MG63 (cell line): Measurements from ENCODE around the gene ASH1L. TPM values are rescaled to one million over a fixed set of nuclear protein-coding genes. Genes with fewer than 3 reads are reported as not detected.

Experiments used
- DNase-seq: peaks from one replicate; pipeline ENCODE4 v3.0.0-alpha.2; 2020
- H3K27me3 ChIP-seq: fragments of 250-450 bp; sonication (Bioruptor Pico); 2 replicates; pipeline ENCODE4 v1.5.1; 2020; ENCODE audit warnings: mild to moderate bottlenecking, moderate library complexity
- H3K36me3 ChIP-seq: fragments of 250-450 bp; sonication (Bioruptor Pico); 2 replicates; pipeline ENCODE4 v1.5.1; 2020; ENCODE audit warnings: mild to moderate bottlenecking, moderate library complexity
- H3K4me3 ChIP-seq: fragments of 250-450 bp; sonication (Bioruptor Pico); 2 replicates; pipeline ENCODE4 v1.5.1; 2020; ENCODE audit warnings: mild to moderate bottlenecking, moderate library complexity
- H3K9me3 ChIP-seq: fragments of 250-450 bp; sonication (Bioruptor Pico); 2 replicates; pipeline ENCODE4 v1.5.1; 2020; ENCODE audit warnings: mild to moderate bottlenecking, moderate library complexity
- total RNA-seq: library from RNA; depleted of rRNA; stranded (reverse); fragments of >200 nt; shearing (Covaris generic); gene quantifications from 2 replicates; pipeline ENCODE4 v1.2.3, GENCODE V29; 2014; ENCODE audit warnings: low replicate concordance

ASH1L gene
- total RNA-seq, 1 experiment from 2014 or later: 15.6 TPM

- no peak overlapping the region for H3K4me3 ChIP-seq
- H3K36me3 ChIP-seq: peaks cover 41% of the 10 kb centered on the region
- no peaks in the 10 kb centered on the region for H3K9me3 ChIP-seq
- no peaks in the 10 kb centered on the region for H3K27me3 ChIP-seq
- DNase-seq: no peak
Measured at GRCh38 chr1:155320252-155320651, 242.4 kb downstream of the ASH1L start.

- Histone ChIP-seq H3K27me3 (no peaks in the 10 kb centered on the region), H3K36me3 (peaks cover 47% of the 10 kb centered on the region), H3K9me3 (no peaks in the 10 kb centered on the region), H3K4me3 (no peak overlapping the region)
- no peak for DNase-seq
Measured at GRCh38 chr1:155319536-155319935, 243.1 kb downstream of the ASH1L start.

GRCh38 chr1:155318082-155318481 lies 244.5 kb downstream of the ASH1L start:
- Histone ChIP-seq H3K9me3 (no peaks in the 10 kb centered on the region), H3K36me3 (peaks cover 55% of the 10 kb centered on the region), H3K4me3 (no peak overlapping the region), H3K27me3 (no peaks in the 10 kb centered on the region)
- no peak for DNase-seq

- H3K36me3 ChIP-seq: peaks cover 64% of the 10 kb centered on the region
- H3K9me3 ChIP-seq: no peaks in the 10 kb centered on the region
Measured at GRCh38 chr1:155316922-155317321, 245.7 kb downstream of the ASH1L start.

GRCh38 chr1:155313261-155313660 lies 249.3 kb downstream of the ASH1L start:
- Histone ChIP-seq H3K4me3 (no peak overlapping the region), H3K27me3 (no peaks in the 10 kb centered on the region), H3K9me3 (no peaks in the 10 kb centered on the region), H3K36me3 (peaks cover 59% of the 10 kb centered on the region)
- no peak for DNase-seq

More at GRCh38 chr1:155316922-155317321, 245.7 kb downstream of the ASH1L start:
- no peak for DNase-seq
- Histone ChIP-seq H3K4me3 (no peak overlapping the region), H3K27me3 (no peaks in the 10 kb centered on the region)

GRCh38 chr1:155309423-155310021 lies 253.1 kb downstream of the ASH1L start:
- peak; percentile 30 for DNase-seq
- H3K4me3 ChIP-seq: peak overlapping the region; percentile 81
- H3K27me3 ChIP-seq: no peaks in the 10 kb centered on the region
- no peaks in the 10 kb centered on the region for H3K9me3 ChIP-seq
- H3K36me3 ChIP-seq: peaks cover 34% of the 10 kb centered on the region

- Histone ChIP-seq H3K4me3 (peak within 1 kb of the TSS; percentile 81), H3K36me3 (peaks cover 30% of the 10 kb centered on the region), H3K27me3 (no peaks in the 10 kb centered on the region), H3K9me3 (no peaks in the 10 kb centered on the region)
- DNase-seq: peak; percentile 100
Measured at GRCh38 chr1:155308493-155309422, 253.8 kb downstream of the ASH1L start, which contains the start of gene FDPS. Gene FDPS, plus strand, starts transcription at chr1:155308866. Its CDS starts 924 bp downstream, at chr1:155309790.

GRCh38 chr1:155307247-155307740 lies 255.3 kb downstream of the ASH1L start:
- Histone ChIP-seq H3K4me3 (no peak overlapping the region), H3K27me3 (no peaks in the 10 kb centered on the region), H3K36me3 (peaks cover 20% of the 10 kb centered on the region), H3K9me3 (no peaks in the 10 kb centered on the region)
- DNase-seq: no peak

- peaks cover 8% of the 10 kb centered on the region for H3K36me3 ChIP-seq
- no peaks in the 10 kb centered on the region for H3K27me3 ChIP-seq
- no peaks in the 10 kb centered on the region for H3K9me3 ChIP-seq
- H3K4me3 ChIP-seq: no peak overlapping the region
- peak; percentile 47 for DNase-seq
Measured at GRCh38 chr1:155305881-155306391, 256.7 kb downstream of the ASH1L start.

GRCh38 chr1:155304558-155305063 lies 258.0 kb downstream of the ASH1L start:
- no peak for DNase-seq
- Histone ChIP-seq H3K9me3 (no peaks in the 10 kb centered on the region), H3K36me3 (no peaks in the 10 kb centered on the region; the same call in 1 of the 2 replicates)

GRCh38 chr1:155301342-155301841 lies 261.2 kb downstream of the ASH1L start, which contains the start of gene PKLR:
Gene PKLR, minus strand, starts transcription at chr1:155301438. Its CDS starts 43 bp downstream, at chr1:155301395.
- no peak for DNase-seq
- H3K36me3 ChIP-seq: no peaks in the 10 kb centered on the region
- H3K27me3 ChIP-seq: no peaks in the 10 kb centered on the region; the same call in 1 of the 2 replicates
- H3K9me3 ChIP-seq: no peaks in the 10 kb centered on the region
- no peak within 1 kb of the TSS for H3K4me3 ChIP-seq

More at GRCh38 chr1:155304558-155305063, 258.0 kb downstream of the ASH1L start:
- no peak overlapping the region for H3K4me3 ChIP-seq
- no peaks in the 10 kb centered on the region for H3K27me3 ChIP-seq

GRCh38 chr1:155300553-155301329 lies 261.9 kb downstream of the ASH1L start:
- no peak overlapping the region for H3K4me3 ChIP-seq
- no peaks in the 10 kb centered on the region; the same call in 1 of the 2 replicates for H3K27me3 ChIP-seq
- DNase-seq: no peak
- H3K9me3 ChIP-seq: no peaks in the 10 kb centered on the region
- H3K36me3 ChIP-seq: no peaks in the 10 kb centered on the region

- no peak for DNase-seq
- H3K4me3 ChIP-seq: no peak overlapping the region
- no peaks in the 10 kb centered on the region for H3K9me3 ChIP-seq
- no peaks in the 10 kb centered on the region for H3K36me3 ChIP-seq
- H3K27me3 ChIP-seq: no peaks in the 10 kb centered on the region; the same call in 1 of the 2 replicates
Measured at GRCh38 chr1:155300024-155300423, 262.6 kb downstream of the ASH1L start.

- H3K9me3 ChIP-seq: no peaks in the 10 kb centered on the region
- DNase-seq: no peak
- no peaks in the 10 kb centered on the region; the same call in 1 of the 2 replicates for H3K27me3 ChIP-seq
- H3K4me3 ChIP-seq: no peak overlapping the region
- no peaks in the 10 kb centered on the region for H3K36me3 ChIP-seq
Measured at GRCh38 chr1:155297384-155297783, 265.2 kb downstream of the ASH1L start.

- Histone ChIP-seq H3K9me3 (no peaks in the 10 kb centered on the region), H3K36me3 (no peaks in the 10 kb centered on the region), H3K4me3 (no peak overlapping the region), H3K27me3 (no peaks in the 10 kb centered on the region; the same call in 1 of the 2 replicates)
- no peak for DNase-seq
Measured at GRCh38 chr1:155296661-155297060, 265.9 kb downstream of the ASH1L start.

- Histone ChIP-seq H3K9me3 (no peaks in the 10 kb centered on the region), H3K36me3 (no peaks in the 10 kb centered on the region), H3K27me3 (no peaks in the 10 kb centered on the region; the same call in 1 of the 2 replicates), H3K4me3 (no peak overlapping the region)
- DNase-seq: no peak
Measured at GRCh38 chr1:155295942-155296267, 266.7 kb downstream of the ASH1L start.
